ENCODE results near the gene PLN.

DNA sequence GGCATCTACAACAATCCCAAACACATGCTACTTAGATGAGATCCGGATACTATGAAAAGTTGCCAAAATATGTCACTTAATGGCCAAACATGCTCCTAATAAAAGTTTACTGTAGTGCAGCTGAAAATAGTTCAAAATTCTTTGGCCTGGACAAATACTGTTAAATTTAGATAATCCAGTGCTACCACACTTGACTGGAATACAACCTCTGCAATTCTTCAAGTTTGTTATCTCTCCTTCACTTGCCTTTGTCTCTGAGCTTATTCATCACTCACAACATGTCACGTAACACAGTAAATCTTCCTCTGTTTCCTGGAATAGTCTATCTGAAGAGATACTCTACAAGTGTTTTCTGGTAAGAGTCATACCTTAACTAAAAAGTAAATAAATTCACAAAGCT lies 10.5 kb upstream of the PLN start:
- TF ChIP-seq YY1 (IDR thresholded peaks at IDR 0.05; ENCODE audit: insufficient read depth, insufficient read length) = no peak
- TF ChIP-seq ZNF274 (IDR thresholded peaks at IDR 0.05; ENCODE audit: low read depth, low read length) = no peak

Measured in NT2/D1 (cell line).